Glomerular visceral epithelial cell (primary cell): ENCODE measurements around the gene RHBDD2.
A peak's percentile ranks its signal among the peaks of the same experiment; 100 is the strongest.
"Not testable (repeated sequence)": the region's sequence is repeated elsewhere in the genome, so short reads cannot be mapped to it uniquely, and the experiment has no call there.

Experiments used
- DNase-seq: peaks from one replicate; pipeline ENCODE4 v3.0.0-alpha.2; 2016; ENCODE audit errors: extremely low spot score

The RHBDD2 gene

GRCh38 chr7:75889223-75889825 is 10.5 kb downstream of the RHBDD2 start:
- no peak for DNase-seq

- DNase-seq, result peak; percentile 38
Observed at GRCh38 chr7:75889826-75890225, 11.0 kb downstream of the RHBDD2 start.

GRCh38 chr7:75891237-75891636 is 12.4 kb downstream of the RHBDD2 start:
- DNase-seq, result not testable (repeated sequence)

- DNase-seq, result no peak
Observed at GRCh38 chr7:75891815-75892411, 13.1 kb downstream of the RHBDD2 start.

GRCh38 chr7:75892634-75893272 is 13.9 kb downstream of the RHBDD2 start:
- peak; percentile 32 for DNase-seq

- DNase-seq, result no peak
Observed at GRCh38 chr7:75896803-75897327, 18.0 kb downstream of the RHBDD2 start.

- DNase-seq, result no peak
Observed at GRCh38 chr7:75900617-75901315, 21.9 kb downstream of the RHBDD2 start.

- DNase-seq, result peak; percentile 65
Observed at GRCh38 chr7:75905785-75906604, 27.2 kb downstream of the RHBDD2 start.

GRCh38 chr7:75906991-75907667 is 28.3 kb downstream of the RHBDD2 start:
- DNase-seq, result no peak

GRCh38 chr7:75907668-75908039 is 28.8 kb downstream of the RHBDD2 start:
- DNase-seq, result not testable (repeated sequence)

- no peak for DNase-seq
Observed at GRCh38 chr7:75909521-75910132, 30.8 kb downstream of the RHBDD2 start.

- not testable (repeated sequence) for DNase-seq
Observed at GRCh38 chr7:75911186-75911585, 32.4 kb downstream of the RHBDD2 start.

- no peak for DNase-seq
Observed at GRCh38 chr7:75913437-75913836, 34.6 kb downstream of the RHBDD2 start.

- DNase-seq, result no peak
Observed at GRCh38 chr7:75914169-75914654, 35.4 kb downstream of the RHBDD2 start.

- peak; percentile 94 for DNase-seq
Observed at GRCh38 chr7:75914655-75915415, 36.0 kb downstream of the RHBDD2 start, which contains the start of gene POR. Gene POR (plus strand): TSS chr7:75915155. CDS start chr7:75954002, 38,847 bp downstream.

GRCh38 chr7:75915416-75916156 is 36.8 kb downstream of the RHBDD2 start:
- DNase-seq, result no peak

- no peak for DNase-seq
Observed at GRCh38 chr7:75916259-75916658, 37.4 kb downstream of the RHBDD2 start.

- DNase-seq, result no peak
Observed at GRCh38 chr7:75916685-75917634, 38.1 kb downstream of the RHBDD2 start.
